ENCODE measurements around the gene DCX. TPM values are rescaled to one million over a fixed set of nuclear protein-coding genes. Genes with fewer than 3 reads are reported as not detected.

DCX gene
- total RNA-seq (not detected), polyA plus RNA-seq (not detected), total RNA-seq (not detected)

GRCh38 chrX:111411983-111412382 is at the start of gene DCX:
TSS of gene DCX (minus strand) at chrX:111412192. CDS start at chrX:111410398, 1,794 bp downstream.
- H3K9me3 Mint-ChIP-seq, result peaks cover 0 to 5% (median 0%) of the 10 kb centered on the region in 11 donors
- no peaks in the 10 kb centered on the region for H3K9me3 ChIP-seq (ENCODE audit: control insufficient read depth in 2 of 3, low read length in 3 of 3)
- intact Hi-C loops (cut with micrococcal nuclease), result no loop called here
- H3K4me3 ChIP-seq (ENCODE audit: low read length), result no peak within 1 kb of the TSS
- no peak within 1 kb of the TSS for H3K27ac ChIP-seq (ENCODE audit: low read depth, low read length)
- no peak within 1 kb of the TSS for H3K27ac Mint-ChIP-seq
- H3K27me3 Mint-ChIP-seq, result peaks cover 0 to 8% (median 0%) of the 10 kb centered on the region in 5 donors
- no peaks in the 10 kb centered on the region for H3K4me1 ChIP-seq (ENCODE audit: control insufficient read depth in 2 of 2, insufficient read depth in 2 of 2, low read length in 2 of 2)
- DNase-seq (no peak), ATAC-seq (no peak)
- no peaks in the 10 kb centered on the region for H3K36me3 Mint-ChIP-seq
- no peaks in the 10 kb centered on the region for H3K36me3 ChIP-seq (ENCODE audit: control insufficient read depth in 2 of 3, insufficient read depth in 3 of 3, low read length in 3 of 3)
- H3K27me3 ChIP-seq (ENCODE audit: control insufficient read depth in 2 of 2, insufficient read depth in 2 of 2, low read length in 2 of 2), result no peaks in the 10 kb centered on the region
- no peak within 1 kb of the TSS for H3K4me3 Mint-ChIP-seq
- ChIA-PET CTCF (no interaction called here), POLR2A (no interaction called here)
- no peaks in the 10 kb centered on the region for H3K4me1 Mint-ChIP-seq

- Mint-ChIP-seq H3K4me1 (no peaks in the 10 kb centered on the region), H3K36me3 (no peaks in the 10 kb centered on the region), H3K4me3 (no peak overlapping the region), H3K9me3 (peaks cover 0 to 2% (median 0%) of the 10 kb centered on the region in 11 donors), H3K27me3 (no peaks in the 10 kb centered on the region), H3K27ac (no peak overlapping the region)
- Histone ChIP-seq H3K27ac (ENCODE audit: low read depth, low read length) (no peak overlapping the region), H3K9me3 (ENCODE audit: control insufficient read depth in 2 of 3, low read length in 3 of 3) (no peaks in the 10 kb centered on the region), H3K4me1 (ENCODE audit: control insufficient read depth in 2 of 2, insufficient read depth in 2 of 2, low read length in 2 of 2) (no peaks in the 10 kb centered on the region), H3K27me3 (ENCODE audit: control insufficient read depth in 2 of 2, insufficient read depth in 2 of 2, low read length in 2 of 2) (no peaks in the 10 kb centered on the region), H3K4me3 (ENCODE audit: low read length) (no peak overlapping the region), H3K36me3 (ENCODE audit: control insufficient read depth in 2 of 3, insufficient read depth in 3 of 3, low read length in 3 of 3) (no peaks in the 10 kb centered on the region)
- CTCF ChIA-PET, result no interaction called here
- intact Hi-C loops (cut with micrococcal nuclease), result no loop called here
- DNase-seq (no peak), ATAC-seq (no peak)
- POLR2A ChIA-PET, result no interaction called here
Observed at GRCh38 chrX:111460607-111461006, 48.6 kb upstream of the DCX start.

GRCh38 chrX:111447298-111447697 is 35.3 kb upstream of the DCX start:
- Histone ChIP-seq H3K4me1 (ENCODE audit: control insufficient read depth in 2 of 2, insufficient read depth in 2 of 2, low read length in 2 of 2) (no peaks in the 10 kb centered on the region), H3K27me3 (ENCODE audit: control insufficient read depth in 2 of 2, insufficient read depth in 2 of 2, low read length in 2 of 2) (no peaks in the 10 kb centered on the region), H3K36me3 (ENCODE audit: control insufficient read depth in 2 of 3, insufficient read depth in 3 of 3, low read length in 3 of 3) (no peaks in the 10 kb centered on the region), H3K27ac (ENCODE audit: low read depth, low read length) (no peak overlapping the region), H3K4me3 (ENCODE audit: low read length) (no peak overlapping the region), H3K9me3 (ENCODE audit: control insufficient read depth in 2 of 3, low read length in 3 of 3) (no peaks in the 10 kb centered on the region)
- H3K4me3 Mint-ChIP-seq, result no peak overlapping the region
- no peaks in the 10 kb centered on the region for H3K9me3 Mint-ChIP-seq
- intact Hi-C loops (cut with micrococcal nuclease), result loop anchor here (2.0 to 10.0 kb wide), 2 partner anchors 348 to 992 kb away; no protein-coding TSS in a partner anchor
- DNase-seq (peak in 1 of 9 donors; percentile 1), ATAC-seq (no peak)
- CTCF ChIA-PET, result no interaction called here
- H3K4me1 Mint-ChIP-seq, result peaks cover 0 to 1% (median 0%) of the 10 kb centered on the region in 7 donors
- H3K27me3 Mint-ChIP-seq, result peaks cover 0 to 17% (median 0%) of the 10 kb centered on the region in 5 donors
- H3K27ac Mint-ChIP-seq, result no peak overlapping the region
- POLR2A ChIA-PET, result no interaction called here
- no peaks in the 10 kb centered on the region for H3K36me3 Mint-ChIP-seq

- no peak overlapping the region for H3K27ac Mint-ChIP-seq
- H3K4me1 ChIP-seq (ENCODE audit: control insufficient read depth in 2 of 2, insufficient read depth in 2 of 2, low read length in 2 of 2), result no peaks in the 10 kb centered on the region
- peaks cover 0 to 1% (median 0%) of the 10 kb centered on the region in 7 donors for H3K4me1 Mint-ChIP-seq
- H3K27ac ChIP-seq (ENCODE audit: low read depth, low read length), result no peak overlapping the region
- no peaks in the 10 kb centered on the region for H3K36me3 ChIP-seq (ENCODE audit: control insufficient read depth in 2 of 3, insufficient read depth in 3 of 3, low read length in 3 of 3)
- H3K36me3 Mint-ChIP-seq, result no peaks in the 10 kb centered on the region
- no peaks in the 10 kb centered on the region for H3K9me3 ChIP-seq (ENCODE audit: control insufficient read depth in 2 of 3, low read length in 3 of 3)
- no peak overlapping the region for H3K4me3 Mint-ChIP-seq
- H3K27me3 Mint-ChIP-seq, result peaks cover 0 to 12% (median 0%) of the 10 kb centered on the region in 5 donors
- intact Hi-C loops (cut with micrococcal nuclease), result loop anchor here (2.0 to 10.0 kb wide), 2 partner anchors 453 to 991 kb away; no protein-coding TSS in a partner anchor
- H3K4me3 ChIP-seq (ENCODE audit: low read length), result no peak overlapping the region
- ATAC-seq, result no peak
- H3K27me3 ChIP-seq (ENCODE audit: control insufficient read depth in 2 of 2, insufficient read depth in 2 of 2, low read length in 2 of 2), result no peaks in the 10 kb centered on the region
- DNase-seq, result peak in 5 of 9 donors; percentile 0 to 25 (median 13)
- H3K9me3 Mint-ChIP-seq, result no peaks in the 10 kb centered on the region
- ChIA-PET POLR2A (no interaction called here), CTCF (no interaction called here)
Observed at GRCh38 chrX:111445485-111445884, 33.5 kb upstream of the DCX start.

- no peaks in the 10 kb centered on the region for H3K36me3 Mint-ChIP-seq
- no peak overlapping the region for H3K27ac ChIP-seq (ENCODE audit: low read depth, low read length)
- H3K9me3 Mint-ChIP-seq, result no peaks in the 10 kb centered on the region
- POLR2A ChIA-PET, result no interaction called here
- peaks cover 0 to 1% (median 0%) of the 10 kb centered on the region in 7 donors for H3K4me1 Mint-ChIP-seq
- DNase-seq (no peak), ATAC-seq (no peak)
- no peaks in the 10 kb centered on the region for H3K27me3 ChIP-seq (ENCODE audit: control insufficient read depth in 2 of 2, insufficient read depth in 2 of 2, low read length in 2 of 2)
- intact Hi-C loops (cut with micrococcal nuclease), result loop anchor here (2.0 to 10.0 kb wide), 2 partner anchors 452 to 990 kb away; no protein-coding TSS in a partner anchor
- no peak overlapping the region for H3K27ac Mint-ChIP-seq
- no peaks in the 10 kb centered on the region for H3K36me3 ChIP-seq (ENCODE audit: control insufficient read depth in 2 of 3, insufficient read depth in 3 of 3, low read length in 3 of 3)
- CTCF ChIA-PET, result interaction anchor here (0.7 kb wide), 1 partner anchor 41 kb away, joined by 3 read pairs; no protein-coding TSS in a partner anchor
- no peaks in the 10 kb centered on the region for H3K9me3 ChIP-seq (ENCODE audit: control insufficient read depth in 2 of 3, low read length in 3 of 3)
- no peak overlapping the region for H3K4me3 Mint-ChIP-seq
- H3K27me3 Mint-ChIP-seq, result peaks cover 0 to 13% (median 0%) of the 10 kb centered on the region in 5 donors
- no peak overlapping the region for H3K4me3 ChIP-seq (ENCODE audit: low read length)
- no peaks in the 10 kb centered on the region for H3K4me1 ChIP-seq (ENCODE audit: control insufficient read depth in 2 of 2, insufficient read depth in 2 of 2, low read length in 2 of 2)
Observed at GRCh38 chrX:111444881-111445280, 32.9 kb upstream of the DCX start.

- Histone ChIP-seq H3K27ac (ENCODE audit: low read depth, low read length) (no peak overlapping the region), H3K36me3 (ENCODE audit: control insufficient read depth in 2 of 3, insufficient read depth in 3 of 3, low read length in 3 of 3) (no peaks in the 10 kb centered on the region), H3K4me3 (ENCODE audit: low read length) (no peak overlapping the region), H3K27me3 (ENCODE audit: control insufficient read depth in 2 of 2, insufficient read depth in 2 of 2, low read length in 2 of 2) (no peaks in the 10 kb centered on the region), H3K4me1 (ENCODE audit: control insufficient read depth in 2 of 2, insufficient read depth in 2 of 2, low read length in 2 of 2) (no peaks in the 10 kb centered on the region), H3K9me3 (ENCODE audit: control insufficient read depth in 2 of 3, low read length in 3 of 3) (no peaks in the 10 kb centered on the region)
- H3K4me1 Mint-ChIP-seq, result peaks cover 0 to 1% (median 0%) of the 10 kb centered on the region in 7 donors
- H3K36me3 Mint-ChIP-seq, result no peaks in the 10 kb centered on the region
- DNase-seq, result no peak
- no peak for ATAC-seq
- POLR2A ChIA-PET, result no interaction called here
- H3K27ac Mint-ChIP-seq, result no peak overlapping the region
- peaks cover 0 to 1% (median 0%) of the 10 kb centered on the region in 11 donors for H3K9me3 Mint-ChIP-seq
- CTCF ChIA-PET, result no interaction called here
- no peak overlapping the region for H3K4me3 Mint-ChIP-seq
- intact Hi-C loops (cut with micrococcal nuclease), result loop anchor here (2.0 to 10.0 kb wide), 2 partner anchors 451 to 989 kb away; no protein-coding TSS in a partner anchor
- peaks cover 0 to 19% (median 0%) of the 10 kb centered on the region in 5 donors for H3K27me3 Mint-ChIP-seq
Observed at GRCh38 chrX:111443946-111444345, 32.0 kb upstream of the DCX start.

GRCh38 chrX:111442791-111443190 is 30.8 kb upstream of the DCX start:
- Histone ChIP-seq H3K9me3 (ENCODE audit: control insufficient read depth in 2 of 3, low read length in 3 of 3) (no peaks in the 10 kb centered on the region), H3K4me1 (ENCODE audit: control insufficient read depth in 2 of 2, insufficient read depth in 2 of 2, low read length in 2 of 2) (no peaks in the 10 kb centered on the region), H3K27ac (ENCODE audit: low read depth, low read length) (no peak overlapping the region), H3K4me3 (ENCODE audit: low read length) (no peak overlapping the region), H3K36me3 (ENCODE audit: control insufficient read depth in 2 of 3, insufficient read depth in 3 of 3, low read length in 3 of 3) (no peaks in the 10 kb centered on the region), H3K27me3 (ENCODE audit: control insufficient read depth in 2 of 2, insufficient read depth in 2 of 2, low read length in 2 of 2) (no peaks in the 10 kb centered on the region)
- POLR2A ChIA-PET, result no interaction called here
- CTCF ChIA-PET, result no interaction called here
- no peaks in the 10 kb centered on the region for H3K36me3 Mint-ChIP-seq
- peaks cover 0 to 1% (median 0%) of the 10 kb centered on the region in 11 donors for H3K9me3 Mint-ChIP-seq
- no peak for ATAC-seq
- no peak overlapping the region for H3K27ac Mint-ChIP-seq
- DNase-seq, result no peak
- H3K4me3 Mint-ChIP-seq, result no peak overlapping the region
- H3K27me3 Mint-ChIP-seq, result peaks cover 0 to 12% (median 0%) of the 10 kb centered on the region in 5 donors
- H3K4me1 Mint-ChIP-seq, result no peaks in the 10 kb centered on the region
- intact Hi-C loops (cut with micrococcal nuclease), result loop anchor here in 1 of 2 donors (10.0 kb wide), 1 partner anchor 988 kb away; no protein-coding TSS in a partner anchor

Data from naive thymus-derived CD4-positive, alpha-beta T cell (primary cell).